IMR-90 (cell line): ENCODE measurements around the gene C19orf33. TPM values are rescaled to one million over a fixed set of nuclear protein-coding genes. Genes with fewer than 3 reads are reported as not detected.

Experiments
- ATAC-seq: fragments of 200-7000 bp; cut with Tn5 transposase; 2 replicates; pipeline ENCODE4 v1.9.1; 2020; ENCODE audit warnings: low read depth, mild to moderate bottlenecking, moderate library complexity
- BruUV-seq: library from RNA; stranded (reverse); fragments of 400-500 nt; replicated peaks from 2 replicates; lab custom pipeline; 2021; lab: Mats Ljungman, UMichigan
- CTCF ChIA-PET: fragments of 300-600 bp; formaldehyde crosslinking; extraction: SDS; loops from one replicate; lab custom pipeline; 2021; ENCODE audit warnings: antibody characterized with exemption; lab: Yijun Ruan, JAX
- POLR2A ChIA-PET: fragments of 300-600 bp; sonication (Branson Sonifier 250); formaldehyde crosslinking; loops from one replicate; lab custom pipeline; 2022; ENCODE audit warnings: antibody characterized with exemption; ENCODE audit not compliant: unreplicated experiment; lab: Charles Lee
- DNase-seq: peaks from one replicate; pipeline ENCODE4 v3.0.0; 2013
- H2AFZ ChIP-seq: replicated peaks from 2 replicates; pipeline ENCODE3; 2013; ENCODE audit warnings: low read length, mild to moderate bottlenecking; ENCODE audit not compliant: poor library complexity
- H2AK5ac ChIP-seq: 2 replicates; pipeline ENCODE4 v1.6.1; 2013; ENCODE audit warnings: low read depth, low read length, inconsistent platforms
- H2AK9ac ChIP-seq: replicated peaks from 2 replicates; pipeline ENCODE3; 2013; ENCODE audit warnings: mild to moderate bottlenecking, low read depth, low read length, moderate library complexity; ENCODE audit not compliant: poor library complexity
- H2BK120ac ChIP-seq: 2 replicates; pipeline ENCODE4 v1.6.1; 2013; ENCODE audit warnings: low read depth, low read length, inconsistent platforms
- H2BK15ac ChIP-seq: 3 replicates; pipeline ENCODE4 v1.6.1; 2013; ENCODE audit warnings: low read depth, low read length, inconsistent platforms
- H2BK20ac ChIP-seq: 2 replicates; pipeline ENCODE4 v1.6.1; 2013; ENCODE audit warnings: low read depth, mild to moderate bottlenecking, inconsistent platforms, low read length, moderate library complexity
- H2BK5ac ChIP-seq: 2 replicates; pipeline ENCODE4 v1.6.1; 2013; ENCODE audit warnings: mild to moderate bottlenecking, low read depth, low read length, inconsistent platforms; ENCODE audit not compliant: poor library complexity, severe bottlenecking
- H3K14ac ChIP-seq: replicated peaks from 2 replicates; pipeline ENCODE4 v1.6.1; 2013; ENCODE audit warnings: low read depth, low read length, inconsistent platforms
- H3K18ac ChIP-seq: 2 replicates; pipeline ENCODE4 v1.6.1; 2013; ENCODE audit warnings: low read depth, low read length, control low read depth
- H3K23ac ChIP-seq: 2 replicates; pipeline ENCODE4 v1.6.1; 2013; ENCODE audit warnings: low read depth, low read length, inconsistent platforms
- H3K27ac ChIP-seq: 2 replicates; pipeline ENCODE4 v1.5.1; 2013; ENCODE audit warnings: mild to moderate bottlenecking, control low read depth, low read length; ENCODE audit not compliant: insufficient read depth
- H3K27me3 ChIP-seq: 2 replicates; pipeline ENCODE4 v1.6.1; 2013; ENCODE audit warnings: low read length; ENCODE audit not compliant: control insufficient read depth, insufficient read depth
- H3K36me3 ChIP-seq: 2 replicates; pipeline ENCODE4 v1.6.1; 2013; ENCODE audit warnings: low read length, mixed read lengths; ENCODE audit not compliant: control insufficient read depth, insufficient read depth
- H3K4ac ChIP-seq: 2 replicates; pipeline ENCODE4 v1.6.1; 2013; ENCODE audit warnings: low read depth, low read length, inconsistent platforms
- H3K4me1 ChIP-seq: 2 replicates; pipeline ENCODE4 v1.6.1; 2013; ENCODE audit warnings: low read length, mixed read lengths; ENCODE audit not compliant: control insufficient read depth, insufficient read depth
- H3K4me2 ChIP-seq: 2 replicates; pipeline ENCODE4 v1.6.1; 2013; ENCODE audit warnings: low read depth, mild to moderate bottlenecking, control low read depth, low read length, moderate library complexity
- H3K4me3 ChIP-seq: 2 replicates; pipeline ENCODE4 v1.5.1; 2013; ENCODE audit warnings: low read depth, mild to moderate bottlenecking, control low read depth, low read length, moderate library complexity; ENCODE audit not compliant: insufficient read depth
- H3K56ac ChIP-seq: 2 replicates; pipeline ENCODE4 v1.6.1; 2013; ENCODE audit warnings: low read length, inconsistent platforms; ENCODE audit not compliant: insufficient read depth; ENCODE audit errors: extremely low read depth
- H3K79me1 ChIP-seq, 2 experiments: 2 replicates each; pipeline ENCODE4 v1.6.1; 2013; ENCODE audit warnings: low read length in 2 of 2, inconsistent platforms in 1 of 2, low read depth in 1 of 2
- H3K9ac ChIP-seq: 2 replicates; pipeline ENCODE4 v1.6.1; 2013; ENCODE audit warnings: low read depth, low read length, control low read depth
- H3K9me1 ChIP-seq: 2 replicates; pipeline ENCODE4 v1.6.1; 2013; ENCODE audit warnings: low read length, inconsistent platforms; ENCODE audit not compliant: insufficient read depth
- H3K9me3 ChIP-seq: 2 replicates; pipeline ENCODE4 v1.6.1; 2013; ENCODE audit warnings: low read length; ENCODE audit not compliant: control insufficient read depth, insufficient read depth
- H4K20me1 ChIP-seq: 2 replicates; pipeline ENCODE4 v1.6.1; 2013; ENCODE audit warnings: low read length, inconsistent platforms; ENCODE audit not compliant: insufficient read depth
- H4K5ac ChIP-seq: 2 replicates; pipeline ENCODE4 v1.6.1; 2013; ENCODE audit warnings: mild to moderate bottlenecking, low read depth, low read length, control low read depth
- H4K8ac ChIP-seq, 2 experiments: 2 replicates each; pipeline ENCODE4 v1.6.1; 2013; ENCODE audit warnings: low read depth in 2 of 2, low read length in 2 of 2, control low read depth in 1 of 2, inconsistent platforms in 1 of 2
- H4K91ac ChIP-seq: 2 replicates; pipeline ENCODE4 v1.6.1; 2013; ENCODE audit warnings: low read depth, low read length, inconsistent platforms; ENCODE audit not compliant: insufficient read depth
- BHLHE40 ChIP-seq: fragments of 150-350 bp; IDR thresholded peaks from 2 replicates; pipeline ENCODE4 v1.6.1; 2016; ENCODE audit warnings: mild to moderate bottlenecking, low read depth, low read length
- CEBPB ChIP-seq: IDR thresholded peaks from 2 replicates; pipeline ENCODE4 v1.6.1; 2012; ENCODE audit warnings: low read depth, low read length, improper control_type of control experiment
- CHD1 ChIP-seq: IDR thresholded peaks from 2 replicates; pipeline ENCODE4 v1.6.1; 2012; ENCODE audit warnings: low read depth, low read length, improper control_type of control experiment
- FOS ChIP-seq: fragments of 150-350 bp; IDR thresholded peaks from 2 replicates; pipeline ENCODE4 v1.6.1; 2016; ENCODE audit warnings: low read depth, low read length
- MAFK ChIP-seq: IDR thresholded peaks from 2 replicates; pipeline ENCODE4 v1.6.1; 2012; ENCODE audit warnings: low read depth, low read length, improper control_type of control experiment
- MAZ ChIP-seq: IDR thresholded peaks from 2 replicates; pipeline ENCODE4 v1.6.1; 2012; ENCODE audit warnings: low read depth, mild to moderate bottlenecking, low read length, improper control_type of control experiment, moderate library complexity, borderline replicate concordance
- MXI1 ChIP-seq: IDR thresholded peaks from 2 replicates; pipeline ENCODE4 v1.6.1; 2012; ENCODE audit warnings: low read depth, mild to moderate bottlenecking, low read length, moderate library complexity, borderline replicate concordance
- NFE2L2 ChIP-seq: fragments of 150-350 bp; IDR thresholded peaks from 2 replicates; pipeline ENCODE4 v1.6.1; 2016; ENCODE audit warnings: low read depth, mild to moderate bottlenecking, low read length
- POLR2A ChIP-seq: IDR thresholded peaks from 2 replicates; pipeline ENCODE4 v1.6.1; 2012; ENCODE audit warnings: mild to moderate bottlenecking, low read depth, low read length
- RCOR1 ChIP-seq: IDR thresholded peaks from 2 replicates; pipeline ENCODE4 v1.6.1; 2012; ENCODE audit warnings: mild to moderate bottlenecking, low read length, improper control_type of control experiment; ENCODE audit not compliant: insufficient replicate concordance
- RFX5 ChIP-seq: IDR thresholded peaks from 2 replicates; pipeline ENCODE4 v1.8.0; 2012; ENCODE audit warnings: low read depth, mild to moderate bottlenecking, low read length, moderate library complexity
- SMC3 ChIP-seq: fragments of 150-350 bp; IDR thresholded peaks from 2 replicates; pipeline ENCODE4 v1.6.1; 2016; ENCODE audit warnings: low read depth, mild to moderate bottlenecking, antibody characterized with exemption, low read length, moderate library complexity
- WGBS, 2 experiments: methylation state at CpG; one replicate each; pipeline versions ENCODE4 v1.1.5 to v1.1.7; 2013; ENCODE audit warnings: missing lambda C conversion rate in 2 of 2; ENCODE audit not compliant: insufficient read length in 1 of 2; ENCODE audit errors: extremely low coverage in 2 of 2; 5-methylcytosine and 5-hydroxymethylcytosine counted together
- dilution Hi-C: fragments of 300-500 bp; cut with HindIII; formaldehyde crosslinking; loops from one replicate; pipeline ENCODE4 v1.14.3; 2018; ENCODE audit warnings: low sequenced_read_pairs; ENCODE audit not compliant: unreplicated experiment
- in situ Hi-C: fragments of 300-500 bp; cut with MboI; formaldehyde crosslinking; loops from 3 replicates; pipeline ENCODE4 v1.14.3; 2019; ENCODE audit warnings: low sequenced_read_pairs, inconsistent platforms, mixed read lengths
- intact Hi-C: fragments of 100-400 bp; cut with micrococcal nuclease; formaldehyde crosslinking; loops from 2 replicates; pipeline ENCODE4 v1.10.0; 2022
- polyA plus RNA-seq, 3 experiments: library from polyadenylated mRNA; depleted of rRNA; stranded (reverse); fragments of >200 nt; gene quantifications; 2 replicates each; pipeline ENCODE4 v1.2.3, GENCODE V29; 2012; ENCODE audit warnings: low replicate concordance in 1 of 3
- total RNA-seq: library from RNA; depleted of rRNA; stranded (reverse); fragments of >200 nt; gene quantifications from 2 replicates; pipeline ENCODE4 v1.2.3, GENCODE V29; 2012
- TF ChIP-seq, protein P1 (sequence below): conservative IDR thresholded peaks from 2 replicates; pipeline ENCODE4 v1.5.1; 2012; ENCODE audit warnings: mild to moderate bottlenecking, low read depth, low read length, improper control_type of control experiment
- TF ChIP-seq, protein P2 (sequence below): fragments of 150-350 bp; IDR thresholded peaks from 2 replicates; pipeline ENCODE4 v1.6.1; 2016; ENCODE audit warnings: low read depth, mild to moderate bottlenecking, low read length, moderate library complexity, borderline replicate concordance
- TF ChIP-seq, protein P3 (sequence below): fragments of 150-350 bp; IDR thresholded peaks from 2 replicates; pipeline ENCODE4 v1.6.1; 2017; ENCODE audit warnings: mild to moderate bottlenecking, antibody characterized with exemption, low read length, low read depth

The C19orf33 gene
- total and polyA plus RNA-seq, 2 of the 4 experiments (the other 2 are of a cell fraction), result 0.80 TPM; not detected in 1

DNA sequence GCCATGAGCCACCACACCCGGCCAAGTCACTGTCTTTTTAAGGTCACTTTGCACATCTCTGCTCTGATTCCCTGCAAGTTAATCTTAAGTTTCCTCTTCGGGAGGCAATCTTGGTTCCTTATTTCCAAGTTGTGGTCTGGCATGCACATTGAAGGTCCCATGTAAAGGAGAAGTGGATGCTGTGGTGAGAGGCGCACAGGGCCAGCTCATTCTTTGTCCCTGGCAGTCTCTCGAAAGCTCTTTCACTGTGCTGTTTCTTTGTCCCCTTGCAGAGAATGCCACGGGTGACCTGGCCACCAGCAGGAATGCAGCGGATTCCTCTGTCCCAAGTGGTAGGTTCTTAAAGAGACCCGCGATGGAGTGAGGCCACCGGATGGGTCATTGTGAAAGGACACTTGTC, 16.4 kb upstream of the C19orf33 start:
- peak overlapping the region; percentile 50; the same call in 1 of the 2 replicates for H2BK120ac ChIP-seq
- peaks cover 25% of the 10 kb centered on the region for H3K4me1 ChIP-seq
- no peaks in the 10 kb centered on the region for H3K36me3 ChIP-seq
- 0 out of 2 replicates have a peak overlapping the region, but pooled peaks have one; percentile 53 for H3K23ac ChIP-seq
- H3K4me2 ChIP-seq, result no peak overlapping the region
- no peaks in the 10 kb centered on the region for H3K79me1 ChIP-seq
- H3K9me1 ChIP-seq, result peaks cover 13% of the 10 kb centered on the region
- H4K5ac ChIP-seq, result no peak overlapping the region
- no peaks in the 10 kb centered on the region for H4K20me1 ChIP-seq
- no peak overlapping the region for H3K56ac ChIP-seq
- no TSS peak for BruUV-seq
- DNase-seq (no peak), ATAC-seq (no peak)
- ChIA-PET POLR2A (no interaction called here), CTCF (no interaction called here)
- no peak overlapping the region for H3K4ac ChIP-seq
- H2AFZ ChIP-seq, result peak overlapping the region; percentile 44
- H3K27me3 ChIP-seq, result no peaks in the 10 kb centered on the region
- peak overlapping the region in 1 of 2 experiments; percentile 19; a peak in 1 of 4 replicates for H4K8ac ChIP-seq
- TF ChIP-seq, protein P1, sequence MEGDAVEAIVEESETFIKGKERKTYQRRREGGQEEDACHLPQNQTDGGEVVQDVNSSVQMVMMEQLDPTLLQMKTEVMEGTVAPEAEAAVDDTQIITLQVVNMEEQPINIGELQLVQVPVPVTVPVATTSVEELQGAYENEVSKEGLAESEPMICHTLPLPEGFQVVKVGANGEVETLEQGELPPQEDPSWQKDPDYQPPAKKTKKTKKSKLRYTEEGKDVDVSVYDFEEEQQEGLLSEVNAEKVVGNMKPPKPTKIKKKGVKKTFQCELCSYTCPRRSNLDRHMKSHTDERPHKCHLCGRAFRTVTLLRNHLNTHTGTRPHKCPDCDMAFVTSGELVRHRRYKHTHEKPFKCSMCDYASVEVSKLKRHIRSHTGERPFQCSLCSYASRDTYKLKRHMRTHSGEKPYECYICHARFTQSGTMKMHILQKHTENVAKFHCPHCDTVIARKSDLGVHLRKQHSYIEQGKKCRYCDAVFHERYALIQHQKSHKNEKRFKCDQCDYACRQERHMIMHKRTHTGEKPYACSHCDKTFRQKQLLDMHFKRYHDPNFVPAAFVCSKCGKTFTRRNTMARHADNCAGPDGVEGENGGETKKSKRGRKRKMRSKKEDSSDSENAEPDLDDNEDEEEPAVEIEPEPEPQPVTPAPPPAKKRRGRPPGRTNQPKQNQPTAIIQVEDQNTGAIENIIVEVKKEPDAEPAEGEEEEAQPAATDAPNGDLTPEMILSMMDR, result no peak
- TF ChIP-seq MAFK (no peak), RFX5 (no peak), MAZ (no peak), BHLHE40 (no peak), CEBPB (no peak), MXI1 (no peak), POLR2A (no peak), NFE2L2 (no peak), RCOR1 (no peak), SMC3 (no peak), CHD1 (no peak), FOS (no peak)
- TF ChIP-seq, protein P2, sequence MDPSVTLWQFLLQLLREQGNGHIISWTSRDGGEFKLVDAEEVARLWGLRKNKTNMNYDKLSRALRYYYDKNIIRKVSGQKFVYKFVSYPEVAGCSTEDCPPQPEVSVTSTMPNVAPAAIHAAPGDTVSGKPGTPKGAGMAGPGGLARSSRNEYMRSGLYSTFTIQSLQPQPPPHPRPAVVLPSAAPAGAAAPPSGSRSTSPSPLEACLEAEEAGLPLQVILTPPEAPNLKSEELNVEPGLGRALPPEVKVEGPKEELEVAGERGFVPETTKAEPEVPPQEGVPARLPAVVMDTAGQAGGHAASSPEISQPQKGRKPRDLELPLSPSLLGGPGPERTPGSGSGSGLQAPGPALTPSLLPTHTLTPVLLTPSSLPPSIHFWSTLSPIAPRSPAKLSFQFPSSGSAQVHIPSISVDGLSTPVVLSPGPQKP, result no peak
- TF ChIP-seq, protein P3, sequence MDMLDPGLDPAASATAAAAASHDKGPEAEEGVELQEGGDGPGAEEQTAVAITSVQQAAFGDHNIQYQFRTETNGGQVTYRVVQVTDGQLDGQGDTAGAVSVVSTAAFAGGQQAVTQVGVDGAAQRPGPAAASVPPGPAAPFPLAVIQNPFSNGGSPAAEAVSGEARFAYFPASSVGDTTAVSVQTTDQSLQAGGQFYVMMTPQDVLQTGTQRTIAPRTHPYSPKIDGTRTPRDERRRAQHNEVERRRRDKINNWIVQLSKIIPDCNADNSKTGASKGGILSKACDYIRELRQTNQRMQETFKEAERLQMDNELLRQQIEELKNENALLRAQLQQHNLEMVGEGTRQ, result no peak
- H3K9me3 ChIP-seq, result no peaks in the 10 kb centered on the region
- 0 out of 3 replicates have a peak overlapping the region, but pooled peaks have one; percentile 74 for H2BK15ac ChIP-seq
- intact Hi-C loops, result no loop called here
- H2BK5ac ChIP-seq, result no peak overlapping the region
- no peak overlapping the region for H3K4me3 ChIP-seq
- no peak overlapping the region for H2AK9ac ChIP-seq
- no peak overlapping the region for H3K9ac ChIP-seq
- 74% methylated on average over 7 of the region's 9 CpGs; no CpG with 5 or more reads in 1 of the 2 experiments for WGBS, 2 experiments
- no peak overlapping the region for H4K91ac ChIP-seq
- H2AK5ac ChIP-seq, result 0 out of 2 replicates have a peak overlapping the region, but pooled peaks have one; percentile 23
- dilution Hi-C loops, result no loop called here
- in situ Hi-C loops, result no loop called here
- H3K18ac ChIP-seq, result no peak overlapping the region
- no peak overlapping the region for H3K27ac ChIP-seq
- peak overlapping the region; percentile 46 for H2BK20ac ChIP-seq
- H3K14ac ChIP-seq, result 0 out of 2 replicates have a peak overlapping the region, but pooled peaks have one; percentile 11
